A549 (cell line): ENCODE data around the gene PPP1R1C. TPM values are rescaled to one million over a fixed set of nuclear protein-coding genes. Genes with fewer than 3 reads are reported as not detected.

Experiments
- ATAC-seq, 2 experiments: fragments of 200-7000 bp in 1 of 2; fragments of >200 bp in 1 of 2; cut with Nextera tagmentation in 1 of 2; cut with Tn5 transposase in 1 of 2; 3 replicates each; pipeline versions ENCODE4 v1.8.0 to v1.9.1; 2018 to 2020; ENCODE audit warnings: mild to moderate bottlenecking in 1 of 2, moderate library complexity in 1 of 2
- CTCF ChIA-PET: fragments of 300-600 bp; sonication (Branson Sonifier 250); formaldehyde crosslinking; extraction: SDS; loops from one replicate; lab custom pipeline; 2021; ENCODE audit warnings: antibody characterized with exemption, inconsistent platforms; lab: Yijun Ruan, JAX
- POLR2A ChIA-PET: fragments of 350-600 bp; formaldehyde crosslinking; extraction: SDS; loops from one replicate; lab custom pipeline; 2021; ENCODE audit warnings: antibody characterized with exemption, inconsistent platforms; lab: Yijun Ruan, JAX
- DNase-seq, 2 experiments: peaks; one replicate each; pipeline versions ENCODE4 v3.0.0 to v3.0.0-alpha.2; 2011 to 2016; ENCODE audit warnings: low read depth in 1 of 2, low spot score in 1 of 2
- FAIRE-seq: peaks from 2 replicates; lab custom pipeline; 2011; peaks lifted over from hg19 to GRCh38; lab: Jason Lieb, UNC
- H3K27ac ChIP-seq, 2 experiments: fragments of >200 bp; sonication (Bioruptor Twin); formaldehyde crosslinking; 3 replicates each; pipeline ENCODE4 v1.5.1; 2016 to 2017
- H3K4me1 ChIP-seq: fragments of >200 bp; sonication (Bioruptor Twin); formaldehyde crosslinking; 3 replicates; pipeline ENCODE4 v1.6.1; 2016
- H3K4me2 ChIP-seq: fragments of >200 bp; sonication (Bioruptor Twin); formaldehyde crosslinking; 3 replicates; pipeline ENCODE4 v1.6.1; 2016
- H3K4me3 ChIP-seq: fragments of >200 bp; sonication (Bioruptor Twin); formaldehyde crosslinking; 3 replicates; pipeline ENCODE4 v1.5.1; 2016
- H3K9me3 ChIP-seq: fragments of >200 bp; sonication (Bioruptor Twin); formaldehyde crosslinking; 3 replicates; pipeline ENCODE4 v1.6.1; 2016
- ATOH8 ChIP-seq: fragments of 250-450 bp; sonication (Bioruptor Pico); IDR thresholded peaks from 2 replicates; pipeline ENCODE4 v1.5.0; 2020; ENCODE audit warnings: low read depth, mild to moderate bottlenecking, moderate library complexity
- BHLHE40 ChIP-seq: IDR thresholded peaks from 2 replicates; pipeline ENCODE4 v1.6.1; 2012; ENCODE audit warnings: low read depth, low read length, inconsistent platforms
- CBX2 ChIP-seq: fragments of 200-600 bp; sonication (generic); IDR thresholded peaks from 2 replicates; pipeline ENCODE4 v1.6.1; 2016; ENCODE audit warnings: low read depth, mild to moderate bottlenecking, borderline replicate concordance
- CEBPB ChIP-seq, 2 experiments: fragments of >200 bp in 1 of 2; sonication (Bioruptor Twin) in 1 of 2; formaldehyde crosslinking in 1 of 2; IDR thresholded peaks; 2 replicates each; pipeline ENCODE4 v1.6.1; 2012 to 2016
- CHD2 ChIP-seq: fragments of 150-350 bp; IDR thresholded peaks from 2 replicates; pipeline ENCODE4 v1.6.1; 2014; ENCODE audit warnings: low read length; ENCODE audit not compliant: partially characterized antibody
- ESRRA ChIP-seq: fragments of 150-350 bp; IDR thresholded peaks from 2 replicates; pipeline ENCODE4 v1.6.1; 2014; ENCODE audit warnings: mild to moderate bottlenecking, low read length, borderline replicate concordance
- FOSL2 ChIP-seq, 2 experiments: fragments of 450-650 bp in 1 of 2; fragments of >200 bp in 1 of 2; sonication (Bioruptor Twin) in 1 of 2; formaldehyde crosslinking; IDR thresholded peaks; 2 replicates each; pipeline versions ENCODE4 v1.5.0 to v1.6.1; 2016 to 2020; ENCODE audit warnings: mild to moderate bottlenecking in 1 of 2, moderate library complexity in 1 of 2
- HDAC2 ChIP-seq: fragments of 200-600 bp; sonication (generic); IDR thresholded peaks from 2 replicates; pipeline ENCODE4 v1.6.1; 2016
- HEYL ChIP-seq: fragments of 250-450 bp; sonication (Bioruptor Pico); IDR thresholded peaks from 2 replicates; pipeline ENCODE4 v1.8.0; 2021; ENCODE audit warnings: mild to moderate bottlenecking, moderate library complexity
- HOXB13 ChIP-seq: fragments of 250-450 bp; sonication (Bioruptor Pico); IDR thresholded peaks from 2 replicates; pipeline ENCODE4 v1.5.0; 2020; ENCODE audit warnings: low read depth, mild to moderate bottlenecking, moderate library complexity
- JUN ChIP-seq, 2 experiments: fragments of >200 bp; sonication (Bioruptor Twin); formaldehyde crosslinking; IDR thresholded peaks; 2 replicates in 1 of 2; 3 replicates in 1 of 2; pipeline ENCODE4 v1.6.1; 2016 to 2017
- KDM5A ChIP-seq: fragments of 200-600 bp; sonication (generic); IDR thresholded peaks from 2 replicates; pipeline ENCODE4 v1.6.1; 2016; ENCODE audit warnings: antibody characterized with exemption, mild to moderate bottlenecking
- MAX ChIP-seq: IDR thresholded peaks from 2 replicates; pipeline ENCODE4 v1.6.1; 2012
- NFE2L2 ChIP-seq: fragments of 150-350 bp; conservative IDR thresholded peaks from 2 replicates; pipeline ENCODE4 v1.6.1; 2014; ENCODE audit warnings: low read length
- NPAS2 ChIP-seq: fragments of 250-450 bp; sonication (Bioruptor Pico); IDR thresholded peaks from 2 replicates; pipeline ENCODE4 v1.8.0; 2022; ENCODE audit warnings: mild to moderate bottlenecking, moderate library complexity, borderline replicate concordance
- PHF8 ChIP-seq: fragments of 200-600 bp; sonication (generic); IDR thresholded peaks from 2 replicates; pipeline ENCODE4 v1.6.1; 2016; ENCODE audit warnings: low read depth, mild to moderate bottlenecking, antibody characterized with exemption, moderate library complexity, borderline replicate concordance
- POLR2AphosphoS2 ChIP-seq: conservative IDR thresholded peaks from 2 replicates; pipeline ENCODE4 v1.6.1; 2012; ENCODE audit warnings: low read length, improper control_type of control experiment, inconsistent platforms
- RAD21 ChIP-seq, 2 experiments: fragments of >200 bp in 1 of 2; sonication (Bioruptor Twin) in 1 of 2; formaldehyde crosslinking in 1 of 2; IDR thresholded peaks in 1 of 2; conservative IDR thresholded peaks in 1 of 2; 2 replicates in 1 of 2; 3 replicates in 1 of 2; pipeline ENCODE4 v1.6.1; 2012 to 2018; ENCODE audit warnings: inconsistent platforms in 1 of 2
- REST ChIP-seq: fragments of 200-600 bp; sonication (generic); IDR thresholded peaks from 2 replicates; pipeline ENCODE4 v1.6.1; 2016; ENCODE audit warnings: antibody characterized with exemption, mild to moderate bottlenecking, moderate library complexity
- USF2 ChIP-seq: fragments of 450-650 bp; IDR thresholded peaks from 2 replicates; pipeline ENCODE4 v1.6.1; 2014; ENCODE audit warnings: antibody characterized with exemption
- ZSCAN20 ChIP-seq: fragments of 250-450 bp; sonication (Bioruptor Pico); IDR thresholded peaks from 2 replicates; pipeline ENCODE4 v1.8.0; 2022; ENCODE audit warnings: mild to moderate bottlenecking, moderate library complexity
- WGBS: methylation state at CpG from one replicate; pipeline ENCODE4 v1.1.6; 2017; ENCODE audit errors: missing lambda C conversion rate; 5-methylcytosine and 5-hydroxymethylcytosine counted together
- polyA plus RNA-seq, 4 experiments: library from polyadenylated mRNA; depleted of rRNA in 3 of 4; stranded (reverse); fragments of >200 nt; fragmentation: RNase III in 1 of 4; extraction: RNeasy Plus Mini Kit Qiagen cat#74134 plus additional on column Dnase treatment in 1 of 4; gene quantifications; 2 replicates in 3 of 4; 3 replicates in 1 of 4; pipeline ENCODE4 v1.2.3, GENCODE V29; 2011 to 2017

Gene PPP1R1C
- polyA plus RNA-seq, 2 of the 4 experiments (the other 2 are of a cell fraction) = 0.81 to 2.7 TPM

GRCh38 chr2:182061739-182062138 is 76.1 kb downstream of the PPP1R1C start:
- 5% methylated on average over 1 of the region's 1 CpG for WGBS
- ATAC-seq = no peak
- CTCF ChIA-PET = interaction anchor here (0.8 kb wide), 1 partner anchor 16 kb away, joined by 3 read pairs; no protein-coding TSS in a partner anchor
- Histone ChIP-seq H3K27ac (no peak overlapping the region), H3K4me1 (no peaks in the 10 kb centered on the region), H3K4me3 (no peak overlapping the region), H3K4me2 (no peak overlapping the region), H3K9me3 (no peaks in the 10 kb centered on the region)
- no peak for DNase-seq
- no peak for TF ChIP-seq HOXB13 (CRISPR knock-in tag)
- TF ChIP-seq NPAS2 (CRISPR knock-in tag) = no peak
- TF ChIP-seq FOSL2 (IDR thresholded peaks at IDR 0.05) = no peak
- no peak for TF ChIP-seq FOSL2 (CRISPR knock-in tag; IDR thresholded peaks at IDR 0.05)
- no peak for TF ChIP-seq ESRRA
- no peak for TF ChIP-seq HEYL (CRISPR knock-in tag)
- no peak for TF ChIP-seq MAX
- no peak for TF ChIP-seq JUN (IDR thresholded peaks at IDR 0.05)
- TF ChIP-seq BHLHE40 = no peak
- TF ChIP-seq CHD2 = no peak
- no peak for TF ChIP-seq NFE2L2
- TF ChIP-seq USF2 = no peak
- no peak for TF ChIP-seq REST
- no peak for TF ChIP-seq KDM5A
- no peak for TF ChIP-seq PHF8
- no peak for TF ChIP-seq POLR2AphosphoS2
- FAIRE-seq = no peak
- POLR2A ChIA-PET = no interaction called here

- H3K9me3 ChIP-seq = no peaks in the 10 kb centered on the region
- no peak overlapping the region for H3K27ac ChIP-seq
- H3K4me1 ChIP-seq = no peaks in the 10 kb centered on the region
- no peak for FAIRE-seq
- H3K4me2 ChIP-seq = no peak overlapping the region
- POLR2A ChIA-PET = no interaction called here
- no peak for DNase-seq
- TF ChIP-seq RAD21 (conservative IDR thresholded peaks at IDR 0.05 in 1 of 2, IDR thresholded peaks at IDR 0.05 in 1 of 2) (no peak), JUN (IDR thresholded peaks at IDR 0.05) (no peak), ZSCAN20 (CRISPR knock-in tag) (no peak), CEBPB (IDR thresholded peaks at IDR 0.05) (no peak), HDAC2 (no peak), ATOH8 (CRISPR knock-in tag) (no peak), CBX2 (no peak)
- ATAC-seq = no peak
- no peak overlapping the region for H3K4me3 ChIP-seq
- CTCF ChIA-PET = interaction anchor here (0.8 kb wide), 1 partner anchor 15 kb away, joined by 3 read pairs; no protein-coding TSS in a partner anchor
- WGBS = 32% methylated on average over 3 of the region's 3 CpGs
Observed at GRCh38 chr2:182062329-182062972, 76.8 kb downstream of the PPP1R1C start.
